Body of pancreas (tissue), 4 donors: Measurements from ENCODE around the gene CC2D2B. TPM values are rescaled to one million over a fixed set of nuclear protein-coding genes. Genes with fewer than 3 reads are reported as not detected.

Source experiments
- ATAC-seq: fragments of 150-250 bp; one replicate; pipeline ENCODE4 v1.9.1; 2016
- DNase-seq, 4 donors: peaks; one replicate each; pipeline ENCODE4 v3.0.0-alpha.2; 2019
- H3K27ac ChIP-seq, 4 donors: fragments of 200-600 bp; sonication (generic); 1 replicate in 3 of 4; 2 replicates in 1 of 4; pipeline versions ENCODE4 v1.5.1 to v1.6.1; 2016 to 2019; ENCODE audit warnings: mild to moderate bottlenecking in 1 of 4, mixed read lengths in 1 of 4, moderate library complexity in 1 of 4
- H3K27me3 ChIP-seq, 2 donors: fragments of 200-600 bp; sonication (generic); one replicate each; pipeline ENCODE4 v1.6.0; 2016; ENCODE audit warnings: mild to moderate bottlenecking in 1 of 2
- H3K36me3 ChIP-seq, 2 donors: fragments of 200-600 bp; sonication (generic); replicated peaks in 1 of 2; 2 replicates each; pipeline ENCODE4 v1.5.1; 2016; ENCODE audit warnings: low read depth in 2 of 2; ENCODE audit not compliant: insufficient read depth in 1 of 2
- H3K4me1 ChIP-seq: fragments of 200-600 bp; sonication (generic); one replicate; pipeline ENCODE4 v1.6.0; 2016
- H3K4me3 ChIP-seq, 2 donors: fragments of 200-600 bp; sonication (generic); 1 replicate in 1 of 2; 2 replicates in 1 of 2; pipeline ENCODE4 v1.5.1; 2016 to 2019
- H3K9me3 ChIP-seq, 3 donors: fragments of 200-600 bp; sonication (generic); 1 replicate in 2 of 3; 2 replicates in 1 of 3; pipeline ENCODE4 v1.5.1; 2016
- POLR2A ChIP-seq, 3 donors: fragments of 450-650 bp; IDR thresholded peaks; one replicate each; pipeline ENCODE4 v1.6.1; 2016; ENCODE audit warnings: antibody characterized with exemption in 3 of 3, mild to moderate bottlenecking in 2 of 3
- WGBS, 2 donors: methylation state at CpG; one replicate each; pipeline ENCODE4 v1.1.5; 2017; 5-methylcytosine and 5-hydroxymethylcytosine counted together
- intact Hi-C: fragments of 100-400 bp; cut with DNase I; formaldehyde crosslinking; loops from one replicate; pipeline ENCODE4 v1.15.1; 2023
- total RNA-seq, 2 donors: library from RNA; depleted of rRNA; stranded (reverse); fragments of >200 nt; gene quantifications; one replicate each; pipeline ENCODE4 v1.1.0, GENCODE V29; 2016
- TF ChIP-seq, protein P1 (sequence below), 7 experiments: fragments of 450-650 bp in 4 of 7; fragments of 200-600 bp in 3 of 7; sonication (generic) in 3 of 7; IDR thresholded peaks; one replicate each; pipeline ENCODE4 v1.5.1; 2016 to 2019; ENCODE audit warnings: antibody characterized with exemption in 7 of 7

The CC2D2B gene
- total RNA-seq, 2 donors from 2014 or later, result 0.99 to 3.4 TPM

DNA sequence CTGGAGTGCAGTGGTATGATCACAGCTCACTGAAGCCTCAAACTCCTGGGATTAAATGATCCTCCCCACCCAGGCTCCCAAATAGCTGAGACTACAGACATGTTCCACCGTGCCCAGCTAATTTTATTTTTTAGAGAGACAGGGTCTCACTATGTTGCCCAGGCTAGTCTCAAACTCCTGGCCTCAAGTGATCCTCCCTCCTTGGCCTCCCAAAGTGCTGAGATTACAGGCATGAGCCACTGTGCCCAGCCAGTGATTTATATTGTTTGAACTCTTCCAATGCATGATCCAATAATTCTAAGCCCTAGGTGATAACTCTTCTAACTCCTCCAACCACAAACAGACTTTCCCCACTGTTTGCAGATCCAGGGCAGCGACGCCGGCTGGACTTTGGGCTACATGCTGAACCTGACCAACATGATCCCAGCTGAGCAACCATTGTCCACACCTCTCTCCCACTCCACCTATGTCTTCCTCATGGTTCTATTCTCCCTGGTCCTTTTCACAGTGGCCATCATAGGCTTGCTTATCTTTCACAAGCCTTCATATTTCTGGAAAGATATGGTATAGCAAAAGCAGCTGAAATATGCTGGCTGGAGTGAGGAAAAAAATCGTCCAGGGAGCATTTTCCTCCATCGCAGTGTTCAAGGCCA, 41.8 kb upstream of the CC2D2B start:
- Histone ChIP-seq H3K4me1 (peaks cover 8% of the 10 kb centered on the region), H3K27ac (no peak overlapping the region)
- intact Hi-C loops, result no loop called here

GRCh38 chr10:95866467-95866842, 41.3 kb upstream of the CC2D2B start:
- H3K36me3 ChIP-seq, result no peaks in the 10 kb centered on the region
- no peak overlapping the region for H3K27ac ChIP-seq
- 38 to 41% methylated on average over 2 of the region's 2 CpGs for WGBS, 2 donors
- no peaks in the 10 kb centered on the region for H3K9me3 ChIP-seq
- peaks cover 8% of the 10 kb centered on the region for H3K4me1 ChIP-seq
- H3K4me3 ChIP-seq, result no peak overlapping the region
- intact Hi-C loops, result no loop called here
- ATAC-seq, result no peak
- no peak for DNase-seq
- no peak for TF ChIP-seq POLR2A (IDR thresholded peaks at IDR 0.05)
- TF ChIP-seq, protein P1, sequence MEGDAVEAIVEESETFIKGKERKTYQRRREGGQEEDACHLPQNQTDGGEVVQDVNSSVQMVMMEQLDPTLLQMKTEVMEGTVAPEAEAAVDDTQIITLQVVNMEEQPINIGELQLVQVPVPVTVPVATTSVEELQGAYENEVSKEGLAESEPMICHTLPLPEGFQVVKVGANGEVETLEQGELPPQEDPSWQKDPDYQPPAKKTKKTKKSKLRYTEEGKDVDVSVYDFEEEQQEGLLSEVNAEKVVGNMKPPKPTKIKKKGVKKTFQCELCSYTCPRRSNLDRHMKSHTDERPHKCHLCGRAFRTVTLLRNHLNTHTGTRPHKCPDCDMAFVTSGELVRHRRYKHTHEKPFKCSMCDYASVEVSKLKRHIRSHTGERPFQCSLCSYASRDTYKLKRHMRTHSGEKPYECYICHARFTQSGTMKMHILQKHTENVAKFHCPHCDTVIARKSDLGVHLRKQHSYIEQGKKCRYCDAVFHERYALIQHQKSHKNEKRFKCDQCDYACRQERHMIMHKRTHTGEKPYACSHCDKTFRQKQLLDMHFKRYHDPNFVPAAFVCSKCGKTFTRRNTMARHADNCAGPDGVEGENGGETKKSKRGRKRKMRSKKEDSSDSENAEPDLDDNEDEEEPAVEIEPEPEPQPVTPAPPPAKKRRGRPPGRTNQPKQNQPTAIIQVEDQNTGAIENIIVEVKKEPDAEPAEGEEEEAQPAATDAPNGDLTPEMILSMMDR (IDR thresholded peaks at IDR 0.05), result no peak
- H3K27me3 ChIP-seq, result no peaks in the 10 kb centered on the region

More for the DNA sequence above, 41.8 kb upstream of the CC2D2B start:
- Histone ChIP-seq H3K4me3 (no peak overlapping the region), H3K36me3 (no peaks in the 10 kb centered on the region), H3K27me3 (no peaks in the 10 kb centered on the region), H3K9me3 (no peaks in the 10 kb centered on the region)
- no peak for TF ChIP-seq POLR2A (IDR thresholded peaks at IDR 0.05)
- TF ChIP-seq, protein P1 (IDR thresholded peaks at IDR 0.05), result no peak
- no peak for ATAC-seq
- DNase-seq, result no peak
- WGBS, 2 donors, result 44 to 54% methylated on average over 6 of the region's 6 CpGs

DNA sequence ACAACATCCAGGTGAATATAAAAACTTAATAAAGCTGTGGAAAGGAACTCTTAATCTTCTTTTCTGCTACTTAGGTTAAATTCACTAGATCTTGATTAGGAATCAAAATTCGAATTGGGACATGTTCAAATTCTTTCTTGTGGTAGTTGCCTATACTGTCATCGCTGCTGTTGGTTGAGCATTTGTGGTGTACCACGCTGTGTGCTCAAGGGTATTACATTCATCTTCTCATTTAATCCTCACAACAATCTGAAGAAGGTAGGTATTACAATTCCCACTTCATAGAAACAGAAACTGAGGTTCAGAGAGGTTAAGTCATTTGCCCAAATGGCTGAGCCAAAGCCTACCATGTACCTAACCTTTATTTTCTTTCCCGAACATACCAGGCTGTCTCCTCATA, 39.9 kb upstream of the CC2D2B start:
- intact Hi-C loops, result no loop called here
- H3K27ac ChIP-seq, result no peak overlapping the region
- H3K4me3 ChIP-seq, result no peak overlapping the region
- no peaks in the 10 kb centered on the region for H3K9me3 ChIP-seq
- whole genome bisulfite sequencing, 2 donors, result 84 to 85% methylated on average over 4 of the region's 4 CpGs
- H3K27me3 ChIP-seq, result no peaks in the 10 kb centered on the region
- no peak for TF ChIP-seq POLR2A (IDR thresholded peaks at IDR 0.05)
- TF ChIP-seq, protein P1 (IDR thresholded peaks at IDR 0.05), result no peak
- peaks cover 8% of the 10 kb centered on the region for H3K4me1 ChIP-seq
- no peak for ATAC-seq
- DNase-seq, result no peak
- no peaks in the 10 kb centered on the region for H3K36me3 ChIP-seq

DNA sequence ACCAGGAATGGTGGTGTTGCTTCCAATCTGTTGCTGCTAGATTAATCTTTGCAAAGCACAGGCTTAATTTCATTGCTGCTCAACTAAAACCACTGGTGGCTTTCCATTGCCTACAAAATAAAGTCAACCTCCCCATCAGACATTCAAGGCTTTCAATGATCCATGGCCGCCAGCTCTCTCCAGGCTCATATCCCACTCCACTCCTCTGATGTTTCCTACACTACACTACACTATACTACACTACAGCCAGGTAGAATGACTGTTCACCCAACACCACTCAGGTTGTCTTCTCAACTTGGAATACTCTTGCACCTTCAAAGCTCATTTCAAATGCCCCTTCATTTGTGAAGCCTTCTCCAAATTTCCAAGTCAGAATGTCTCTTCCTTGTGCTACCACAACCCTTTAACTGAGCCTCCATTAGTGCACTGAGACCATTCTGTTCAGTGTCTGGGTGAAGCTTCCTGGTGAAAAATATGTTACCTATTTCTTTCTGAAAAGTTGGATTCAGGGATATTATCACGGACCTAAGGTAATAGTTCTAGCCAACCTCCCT, 35.5 kb upstream of the CC2D2B start:
- no peaks in the 10 kb centered on the region for H3K36me3 ChIP-seq
- no peak overlapping the region for H3K4me3 ChIP-seq
- 0 to 97% methylated on average over 2 of the region's 2 CpGs for WGBS, 2 donors
- no peaks in the 10 kb centered on the region for H3K4me1 ChIP-seq
- no peaks in the 10 kb centered on the region for H3K27me3 ChIP-seq
- intact Hi-C loops, result no loop called here
- DNase-seq (no peak), ATAC-seq (no peak)
- no peak overlapping the region for H3K27ac ChIP-seq
- TF ChIP-seq POLR2A (IDR thresholded peaks at IDR 0.05), result no peak
- TF ChIP-seq, protein P1 (IDR thresholded peaks at IDR 0.05), result no peak
- H3K9me3 ChIP-seq, result no peaks in the 10 kb centered on the region

- intact Hi-C loops, result no loop called here
- DNase-seq (no peak), ATAC-seq (no peak)
- H3K9me3 ChIP-seq, result no peaks in the 10 kb centered on the region
- no peaks in the 10 kb centered on the region for H3K4me1 ChIP-seq
- H3K27me3 ChIP-seq, result no peaks in the 10 kb centered on the region
- no peaks in the 10 kb centered on the region for H3K36me3 ChIP-seq
- WGBS, 2 donors, result 93 to 97% methylated on average over 2 of the region's 2 CpGs
- H3K4me3 ChIP-seq, result no peak overlapping the region
- TF ChIP-seq POLR2A (IDR thresholded peaks at IDR 0.05), result no peak
- TF ChIP-seq, protein P1 (IDR thresholded peaks at IDR 0.05), result no peak
- H3K27ac ChIP-seq, result no peak overlapping the region
Observed at GRCh38 chr10:95873139-95873538, 34.6 kb upstream of the CC2D2B start.
